CD14-positive monocyte (primary cell): ENCODE measurements around the gene POSTN. TPM values are rescaled to one million over a fixed set of nuclear protein-coding genes. Genes with fewer than 3 reads are reported as not detected.

ENCODE experiments used
- DNase-seq, 3 donors: peaks; one replicate each; pipeline ENCODE4 v3.0.0-alpha.2; 2011 to 2022
- H2AFZ ChIP-seq: 2 replicates; pipeline ENCODE4 v1.6.0; 2012; ENCODE audit warnings: mild to moderate bottlenecking, low read depth, low read length, inconsistent platforms; ENCODE audit not compliant: insufficient read depth, poor library complexity, severe bottlenecking
- H3K27ac ChIP-seq, 2 donors: 1 replicate in 1 of 2; 2 replicates in 1 of 2; pipeline ENCODE4 v1.5.1; 2012 to 2013; ENCODE audit warnings: low read length in 2 of 2, control low read depth in 1 of 2, inconsistent platforms in 1 of 2, low read depth in 1 of 2, mild to moderate bottlenecking in 1 of 2
- H3K27me3 ChIP-seq, 2 donors: one replicate each; pipeline versions ENCODE4 v1.6.0 to v1.6.1; 2011 to 2013; ENCODE audit warnings: low read length in 2 of 2; ENCODE audit not compliant: control insufficient read depth in 2 of 2, insufficient read depth in 2 of 2
- H3K36me3 ChIP-seq, 2 donors: replicated peaks in 1 of 2; 1 replicate in 1 of 2; 2 replicates in 1 of 2; pipeline versions ENCODE4 v1.5.1 to v1.6.1; 2012 to 2013; ENCODE audit warnings: low read length in 2 of 2, control low read depth in 1 of 2, inconsistent platforms in 1 of 2, mild to moderate bottlenecking in 1 of 2; ENCODE audit not compliant: insufficient read depth in 2 of 2, control insufficient read depth in 1 of 2
- H3K4me1 ChIP-seq, 2 donors: 1 replicate in 1 of 2; 2 replicates in 1 of 2; pipeline versions ENCODE4 v1.5.1 to v1.6.1; 2012 to 2013; ENCODE audit warnings: low read length in 2 of 2, control low read depth in 1 of 2, inconsistent platforms in 1 of 2, mild to moderate bottlenecking in 1 of 2, moderate library complexity in 1 of 2; ENCODE audit not compliant: insufficient read depth in 2 of 2, control insufficient read depth in 1 of 2
- H3K4me2 ChIP-seq: replicated peaks from 2 replicates; pipeline ENCODE3; 2012; ENCODE audit warnings: low read length, moderate library complexity, mild to moderate bottlenecking; ENCODE audit not compliant: poor library complexity, severe bottlenecking; ENCODE audit errors: extremely low read depth
- H3K4me3 ChIP-seq, 3 experiments: fragments of 200-600 bp in 1 of 3; sonication (generic) in 1 of 3; replicated peaks in 1 of 3; 1 replicate in 2 of 3; 2 replicates in 1 of 3; pipeline ENCODE4 v1.5.1; 2011 to 2013; ENCODE audit warnings: low read length in 3 of 3, mild to moderate bottlenecking in 3 of 3, control low read depth in 2 of 3, low read depth in 2 of 3, inconsistent platforms in 1 of 3, moderate library complexity in 1 of 3
- H3K79me2 ChIP-seq: 2 replicates; pipeline ENCODE4 v1.6.0; 2012; ENCODE audit warnings: mild to moderate bottlenecking, control low read depth, inconsistent platforms, low read length, moderate library complexity; ENCODE audit not compliant: insufficient read depth
- H3K9ac ChIP-seq: 2 replicates; pipeline ENCODE4 v1.6.0; 2017; ENCODE audit warnings: low read length, mild to moderate bottlenecking; ENCODE audit not compliant: insufficient read depth, poor library complexity, severe bottlenecking
- H3K9me3 ChIP-seq, 2 donors: replicated peaks in 1 of 2; 1 replicate in 1 of 2; 2 replicates in 1 of 2; pipeline versions ENCODE4 v1.5.1 to v1.6.1; 2012 to 2013; ENCODE audit warnings: low read length in 2 of 2, control low read depth in 1 of 2; ENCODE audit not compliant: control insufficient read depth in 1 of 2, insufficient read depth in 1 of 2
- H4K20me1 ChIP-seq: 2 replicates; pipeline ENCODE4 v1.6.0; 2012; ENCODE audit warnings: mild to moderate bottlenecking, low read length, control low read depth, moderate library complexity; ENCODE audit not compliant: insufficient read depth
- H3K27ac Mint-ChIP-seq, 7 donors: one replicate each; pipeline ENCODE4 v1.8.0; 2020; ENCODE audit warnings: mild to moderate bottlenecking in 7 of 7, mixed read lengths in 7 of 7, moderate library complexity in 6 of 7, inconsistent platforms in 2 of 7
- H3K27me3 Mint-ChIP-seq, 3 donors: one replicate each; pipeline ENCODE4 v1.8.0; 2021 to 2022; ENCODE audit warnings: low read depth in 3 of 3, mild to moderate bottlenecking in 3 of 3, mixed read lengths in 3 of 3, moderate library complexity in 3 of 3, inconsistent platforms in 1 of 3
- H3K36me3 Mint-ChIP-seq, 2 donors: one replicate each; pipeline ENCODE4 v1.8.0; 2020; ENCODE audit warnings: mixed read lengths in 2 of 2, inconsistent platforms in 1 of 2, mild to moderate bottlenecking in 1 of 2
- H3K4me1 Mint-ChIP-seq: one replicate; pipeline ENCODE4 v1.8.0; 2020; ENCODE audit warnings: mild to moderate bottlenecking, mixed read lengths
- H3K4me3 Mint-ChIP-seq, 2 donors: one replicate each; pipeline ENCODE4 v1.8.0; 2020; ENCODE audit warnings: mild to moderate bottlenecking in 2 of 2, mixed read lengths in 2 of 2, moderate library complexity in 1 of 2
- H3K9me3 Mint-ChIP-seq, 7 donors: one replicate each; pipeline ENCODE4 v1.8.0; 2020 to 2022; ENCODE audit warnings: mixed read lengths in 7 of 7, mild to moderate bottlenecking in 6 of 7, moderate library complexity in 6 of 7, inconsistent platforms in 2 of 7
- WGBS: methylation state at CpG from one replicate; pipeline ENCODE4 v1.1.5; 2013; ENCODE audit warnings: missing lambda C conversion rate; ENCODE audit not compliant: insufficient coverage; 5-methylcytosine and 5-hydroxymethylcytosine counted together
- intact Hi-C, 2 donors: fragments of 100-400 bp; cut with micrococcal nuclease; formaldehyde crosslinking; loops; one replicate each; pipeline versions ENCODE4 v1.15.0 to v1.15.1; 2023
- polyA plus RNA-seq, 3 donors: library from polyadenylated mRNA; depleted of rRNA in 1 of 3; unstranded in 2 of 3; stranded (reverse) in 1 of 3; fragments of 300-500 nt in 2 of 3; fragments of >200 nt in 1 of 3; fragmentation: Illumina TruSeq in 2 of 3; gene quantifications; 1 replicate in 2 of 3; 2 replicates in 1 of 3; pipeline ENCODE4 v1.2.3, GENCODE V29; 2012 to 2021
- TF ChIP-seq, protein P1 (sequence below): fragments of 200-600 bp; IDR thresholded peaks from one replicate; pipeline ENCODE4 v1.8.0; 2022; ENCODE audit warnings: antibody characterized with exemption, mild to moderate bottlenecking

Gene POSTN
- polyA plus RNA-seq, 3 donors = not detected

- Mint-ChIP-seq H3K4me1 (no peaks in the 10 kb centered on the region), H3K27me3 (no peaks in the 10 kb centered on the region), H3K9me3 (peaks cover 2 to 9% (median 5%) of the 10 kb centered on the region in 7 donors), H3K27ac (no peak overlapping the region), H3K4me3 (no peak overlapping the region), H3K36me3 (no peaks in the 10 kb centered on the region)
- WGBS = no CpG with 5 or more reads among the region's 3 CpGs
- TF ChIP-seq, protein P1, sequence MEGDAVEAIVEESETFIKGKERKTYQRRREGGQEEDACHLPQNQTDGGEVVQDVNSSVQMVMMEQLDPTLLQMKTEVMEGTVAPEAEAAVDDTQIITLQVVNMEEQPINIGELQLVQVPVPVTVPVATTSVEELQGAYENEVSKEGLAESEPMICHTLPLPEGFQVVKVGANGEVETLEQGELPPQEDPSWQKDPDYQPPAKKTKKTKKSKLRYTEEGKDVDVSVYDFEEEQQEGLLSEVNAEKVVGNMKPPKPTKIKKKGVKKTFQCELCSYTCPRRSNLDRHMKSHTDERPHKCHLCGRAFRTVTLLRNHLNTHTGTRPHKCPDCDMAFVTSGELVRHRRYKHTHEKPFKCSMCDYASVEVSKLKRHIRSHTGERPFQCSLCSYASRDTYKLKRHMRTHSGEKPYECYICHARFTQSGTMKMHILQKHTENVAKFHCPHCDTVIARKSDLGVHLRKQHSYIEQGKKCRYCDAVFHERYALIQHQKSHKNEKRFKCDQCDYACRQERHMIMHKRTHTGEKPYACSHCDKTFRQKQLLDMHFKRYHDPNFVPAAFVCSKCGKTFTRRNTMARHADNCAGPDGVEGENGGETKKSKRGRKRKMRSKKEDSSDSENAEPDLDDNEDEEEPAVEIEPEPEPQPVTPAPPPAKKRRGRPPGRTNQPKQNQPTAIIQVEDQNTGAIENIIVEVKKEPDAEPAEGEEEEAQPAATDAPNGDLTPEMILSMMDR = no peak
- Histone ChIP-seq H3K9ac (no peak overlapping the region), H3K9me3 (no peaks in the 10 kb centered on the region), H4K20me1 (no peaks in the 10 kb centered on the region), H3K4me3 (no peak overlapping the region), H3K27me3 (no peaks in the 10 kb centered on the region), H3K4me2 (no peak overlapping the region), H3K4me1 (no peaks in the 10 kb centered on the region), H3K36me3 (no peaks in the 10 kb centered on the region), H3K27ac (no peak overlapping the region), H3K79me2 (no peaks in the 10 kb centered on the region), H2AFZ (no peak overlapping the region)
- intact Hi-C loops = no loop called here
- no peak for DNase-seq
These were observed 58.5 kb downstream of the POSTN start for GRCh38 chr13:37539976-37540605.

GRCh38 chr13:37539170-37539569, 59.4 kb downstream of the POSTN start:
- H3K27me3 ChIP-seq = no peaks in the 10 kb centered on the region
- no peaks in the 10 kb centered on the region for H3K4me1 ChIP-seq
- H3K27ac Mint-ChIP-seq = no peak overlapping the region
- intact Hi-C loops = no loop called here
- H3K4me1 Mint-ChIP-seq = no peaks in the 10 kb centered on the region
- no peak for DNase-seq
- TF ChIP-seq, protein P1 = no peak
- no peaks in the 10 kb centered on the region for H3K9me3 ChIP-seq
- no peak overlapping the region for H3K27ac ChIP-seq
- no peaks in the 10 kb centered on the region for H3K27me3 Mint-ChIP-seq
- H3K4me3 ChIP-seq = no peak overlapping the region
- no peak overlapping the region for H3K4me3 Mint-ChIP-seq
- H3K36me3 Mint-ChIP-seq = no peaks in the 10 kb centered on the region
- no peak overlapping the region for H2AFZ ChIP-seq
- no CpG with 5 or more reads among the region's 2 CpGs for WGBS
- no peaks in the 10 kb centered on the region for H3K36me3 ChIP-seq
- no peak overlapping the region for H3K4me2 ChIP-seq
- H4K20me1 ChIP-seq = no peaks in the 10 kb centered on the region
- H3K9me3 Mint-ChIP-seq = peaks cover 2 to 8% (median 5%) of the 10 kb centered on the region in 7 donors
- H3K79me2 ChIP-seq = no peaks in the 10 kb centered on the region
- H3K9ac ChIP-seq = no peak overlapping the region
